Hematopoietic multipotent progenitor cell (in vitro differentiated cells): Measurements from ENCODE around the gene OR10G3. TPM values are rescaled to one million over a fixed set of nuclear protein-coding genes. Genes with fewer than 3 reads are reported as not detected.
A peak's percentile ranks its signal among the peaks of the same experiment; 100 is the strongest.
"Not testable (repeated sequence)": the region's sequence is repeated elsewhere in the genome, so short reads cannot be mapped to it uniquely, and the experiment has no call there.

Source experiments
- DNase-seq, 3 donors: peaks; one replicate each; pipeline ENCODE4 v3.0.0-alpha.2; 2011 to 2015; ENCODE audit warnings: low read depth in 2 of 3, low spot score in 2 of 3
- total RNA-seq: library from RNA; depleted of rRNA; stranded (reverse); fragments of >200 nt; gene quantifications from one replicate; pipeline ENCODE4 v1.2.3, GENCODE V29; 2012

OR10G3 gene
- not detected for total RNA-seq

GRCh38 chr14:21579976-21580375 is at the start of gene OR10G3:
OR10G3 (minus strand) TSS chr14:21580076; CDS start chr14:21570744, 9,332 bp downstream.
- no peak for DNase-seq

- no peak for DNase-seq
Measured at GRCh38 chr14:21626491-21627230, 46.8 kb upstream of the OR10G3 start.

GRCh38 chr14:21617614-21618013 is 37.7 kb upstream of the OR10G3 start:
- no peak for DNase-seq

GRCh38 chr14:21614240-21614639 is 34.4 kb upstream of the OR10G3 start:
- no peak for DNase-seq

- DNase-seq = no peak
Measured at GRCh38 chr14:21612324-21612723, 32.4 kb upstream of the OR10G3 start.

- DNase-seq = not testable (repeated sequence)
Measured at GRCh38 chr14:21602181-21602580, 22.3 kb upstream of the OR10G3 start.

- no peak for DNase-seq
Measured at GRCh38 chr14:21589317-21589716, 9.4 kb upstream of the OR10G3 start.

- DNase-seq = no peak
Measured at GRCh38 chr14:21575661-21576060, 4.2 kb downstream of the OR10G3 start.

- no peak for DNase-seq
Measured at GRCh38 chr14:21572604-21573003, 7.3 kb downstream of the OR10G3 start.

GRCh38 chr14:21558703-21559170 is 21.1 kb downstream of the OR10G3 start:
- no peak for DNase-seq

- peak; percentile 72 to 96 (median 89) for DNase-seq
Measured at GRCh38 chr14:21557084-21557901, 22.6 kb downstream of the OR10G3 start.

- no peak for DNase-seq
Measured at GRCh38 chr14:21556378-21557083, 23.3 kb downstream of the OR10G3 start.

- DNase-seq = no peak
Measured at GRCh38 chr14:21553266-21553665, 26.6 kb downstream of the OR10G3 start.

- DNase-seq = not testable (repeated sequence)
Measured at GRCh38 chr14:21544588-21544987, 35.3 kb downstream of the OR10G3 start.

GRCh38 chr14:21543963-21544362 is 35.9 kb downstream of the OR10G3 start:
- DNase-seq = no peak

GRCh38 chr14:21543521-21543960 is 36.3 kb downstream of the OR10G3 start:
- no peak for DNase-seq

- DNase-seq = no peak
Measured at GRCh38 chr14:21541413-21542074, 38.3 kb downstream of the OR10G3 start.

GRCh38 chr14:21539189-21539940 is 40.5 kb downstream of the OR10G3 start:
- no peak for DNase-seq

- DNase-seq = no peak
Measured at GRCh38 chr14:21537090-21537424, 42.8 kb downstream of the OR10G3 start.
